H1 (cell line): ENCODE data around the gene LGALSL. TPM values are rescaled to one million over a fixed set of nuclear protein-coding genes. Genes with fewer than 3 reads are reported as not detected.

Experiments used
- CTCF ChIA-PET: fragments of 300-600 bp; sonication (Branson Sonifier 250); formaldehyde crosslinking; loops from one replicate; lab custom pipeline; 2021; ENCODE audit not compliant: partially characterized antibody; lab: Charles Lee
- POLR2A ChIA-PET: fragments of 300-600 bp; sonication (Branson Sonifier 250); formaldehyde crosslinking; loops from one replicate; lab custom pipeline; 2021; ENCODE audit warnings: inconsistent platforms; ENCODE audit not compliant: partially characterized antibody; lab: Charles Lee
- DNase-seq, 2 experiments: peaks; one replicate each; pipeline versions ENCODE4 v3.0.0 to v3.0.0-alpha.2; 2010 to 2022; ENCODE audit warnings: low spot score in 2 of 2, low read depth in 1 of 2, mixed read lengths in 1 of 2
- FAIRE-seq: peaks from 2 replicates; lab custom pipeline; 2011; peaks lifted over from hg19 to GRCh38; lab: Jason Lieb, UNC
- H2AFZ ChIP-seq: 2 replicates; pipeline ENCODE4 v1.8.1; 2012; ENCODE audit warnings: low read length, inconsistent platforms
- H2AK5ac ChIP-seq: 2 replicates; pipeline ENCODE4 v1.6.1; 2013; ENCODE audit warnings: low read depth, low read length
- H2BK120ac ChIP-seq: replicated peaks from 2 replicates; pipeline ENCODE3; 2013; ENCODE audit warnings: low read depth, low read length, inconsistent platforms
- H2BK12ac ChIP-seq: 2 replicates; pipeline ENCODE4 v1.6.1; 2013; ENCODE audit warnings: low read depth, low read length
- H2BK15ac ChIP-seq: 2 replicates; pipeline ENCODE4 v1.6.1; 2013; ENCODE audit warnings: low read length
- H2BK20ac ChIP-seq: 2 replicates; pipeline ENCODE4 v1.6.1; 2013; ENCODE audit warnings: low read length
- H2BK5ac ChIP-seq: 2 replicates; pipeline ENCODE4 v1.6.1; 2013; ENCODE audit warnings: low read depth, low read length
- H3K14ac ChIP-seq: 2 replicates; pipeline ENCODE4 v1.6.1; 2013; ENCODE audit warnings: inconsistent platforms; ENCODE audit not compliant: insufficient read length
- H3K18ac ChIP-seq: 2 replicates; pipeline ENCODE4 v1.6.1; 2013; ENCODE audit warnings: low read length; ENCODE audit errors: extremely low read depth
- H3K23ac ChIP-seq: 2 replicates; pipeline ENCODE4 v1.6.1; 2013; ENCODE audit warnings: inconsistent platforms; ENCODE audit not compliant: insufficient read length
- H3K23me2 ChIP-seq: 2 replicates; pipeline ENCODE4 v1.6.1; 2013; ENCODE audit warnings: low read depth, low read length
- H3K27ac ChIP-seq: 2 replicates; pipeline ENCODE4 v1.6.1; 2011; ENCODE audit warnings: low read depth, low read length, inconsistent platforms
- H3K27me3 ChIP-seq, 4 experiments: replicated peaks in 1 of 4; 1 replicate in 1 of 4; 2 replicates in 3 of 4; pipeline versions ENCODE4 v1.6.1 to v1.8.1; 2011 to 2013; ENCODE audit warnings: low read length in 3 of 4, mild to moderate bottlenecking in 3 of 4, inconsistent platforms in 2 of 4, mixed read lengths in 2 of 4, moderate library complexity in 1 of 4; ENCODE audit not compliant: control insufficient read depth in 3 of 4, insufficient read depth in 3 of 4; ENCODE audit errors: extremely low read depth in 1 of 4
- H3K36me3 ChIP-seq, 4 experiments: 2 replicates each; pipeline versions ENCODE4 v1.6.1 to v1.8.1; 2011 to 2013; ENCODE audit warnings: mild to moderate bottlenecking in 4 of 4, low read length in 3 of 4, moderate library complexity in 2 of 4, control low read depth in 1 of 4, inconsistent platforms in 1 of 4; ENCODE audit not compliant: insufficient read depth in 4 of 4, control insufficient read depth in 2 of 4
- H3K4ac ChIP-seq: replicated peaks from 2 replicates; pipeline ENCODE3; 2013; ENCODE audit warnings: low read length, low read depth, mixed read lengths, inconsistent platforms; ENCODE audit not compliant: insufficient read length
- H3K4me1 ChIP-seq, 4 experiments: replicated peaks in 1 of 4; 1 replicate in 1 of 4; 2 replicates in 3 of 4; pipeline versions ENCODE4 v1.6.1 to v1.8.1; 2011 to 2013; ENCODE audit warnings: low read length in 3 of 4, inconsistent platforms in 2 of 4, mixed read lengths in 1 of 4; ENCODE audit not compliant: insufficient read depth in 4 of 4, control insufficient read depth in 3 of 4
- H3K4me2 ChIP-seq, 2 experiments: 2 replicates each; pipeline versions ENCODE4 v1.6.1 to v1.8.1; 2011 to 2013; ENCODE audit warnings: low read depth in 2 of 2, low read length in 2 of 2, control low read depth in 1 of 2, inconsistent platforms in 1 of 2, mild to moderate bottlenecking in 1 of 2; ENCODE audit not compliant: insufficient read depth in 1 of 2
- H3K4me3 ChIP-seq, 4 experiments: fragments of 200-600, 300-600 bp in 1 of 4; sonication (generic), shearing (Covaris generic), sonication (Bioruptor Twin) in 1 of 4; 2 replicates each; pipeline versions ENCODE4 v1.5.1 to v1.8.1; 2011 to 2016; ENCODE audit warnings: low read length in 4 of 4, low read depth in 3 of 4, control low read depth in 2 of 4, inconsistent platforms in 2 of 4, mild to moderate bottlenecking in 2 of 4, mixed read lengths in 1 of 4, moderate library complexity in 1 of 4; ENCODE audit not compliant: insufficient read depth in 2 of 4; ENCODE audit errors: extremely low read depth in 1 of 4
- H3K56ac ChIP-seq: replicated peaks from 2 replicates; pipeline ENCODE3; 2013; ENCODE audit warnings: low read depth, mild to moderate bottlenecking, mixed read lengths, low read length, inconsistent platforms; ENCODE audit not compliant: insufficient read length
- H3K79me1 ChIP-seq: 2 replicates; pipeline ENCODE4 v1.6.1; 2013; ENCODE audit warnings: low read depth, low read length, control low read depth
- H3K79me2 ChIP-seq, 2 experiments: 2 replicates each; pipeline versions ENCODE4 v1.6.1 to v1.8.1; 2012 to 2013; ENCODE audit warnings: low read length in 2 of 2, mild to moderate bottlenecking in 2 of 2, inconsistent platforms in 1 of 2; ENCODE audit not compliant: insufficient read depth in 2 of 2, control insufficient read depth in 1 of 2
- H3K9ac ChIP-seq, 4 experiments: replicated peaks in 1 of 4; 1 replicate in 1 of 4; 2 replicates in 3 of 4; pipeline versions ENCODE4 v1.6.1 to v1.8.1; 2011 to 2013; ENCODE audit warnings: low read depth in 3 of 4, low read length in 3 of 4, control low read depth in 2 of 4, mild to moderate bottlenecking in 2 of 4, moderate library complexity in 2 of 4, inconsistent platforms in 1 of 4; ENCODE audit errors: extremely low read depth in 1 of 4
- H3K9me3 ChIP-seq, 2 experiments: 2 replicates each; pipeline versions ENCODE4 v1.6.1 to v1.8.1; 2012 to 2013; ENCODE audit warnings: mild to moderate bottlenecking in 2 of 2, moderate library complexity in 2 of 2, control low read depth in 1 of 2, inconsistent platforms in 1 of 2, low read depth in 1 of 2, low read length in 1 of 2, mixed read lengths in 1 of 2; ENCODE audit not compliant: insufficient read depth in 2 of 2
- H4K20me1 ChIP-seq, 2 experiments: replicated peaks in 1 of 2; 2 replicates each; pipeline versions ENCODE3 to v1.8.1; 2011 to 2013; ENCODE audit warnings: inconsistent platforms in 2 of 2, low read length in 2 of 2, mild to moderate bottlenecking in 1 of 2; ENCODE audit not compliant: insufficient read depth in 2 of 2, control insufficient read depth in 1 of 2
- H4K5ac ChIP-seq: 2 replicates; pipeline ENCODE4 v1.6.1; 2013; ENCODE audit warnings: low read length, low read depth, mixed read lengths, inconsistent platforms; ENCODE audit not compliant: insufficient read length
- H4K8ac ChIP-seq: 2 replicates; pipeline ENCODE4 v1.8.0; 2013; ENCODE audit warnings: mild to moderate bottlenecking, moderate library complexity, low read length, inconsistent platforms; ENCODE audit not compliant: insufficient read depth; ENCODE audit errors: extremely low read depth
- H4K91ac ChIP-seq: replicated peaks from 2 replicates; pipeline ENCODE3; 2013; ENCODE audit warnings: low read length, mixed read lengths, inconsistent platforms; ENCODE audit not compliant: insufficient read length
- BCL11A ChIP-seq, 2 experiments: IDR thresholded peaks; one replicate each; pipeline ENCODE4 v1.6.1; 2011; ENCODE audit warnings: low read depth in 2 of 2, low read length in 2 of 2, mild to moderate bottlenecking in 2 of 2
- CBX8 ChIP-seq: fragments of 300-800, 300-1000 bp; sonication (generic); IDR thresholded peaks from 2 replicates; pipeline ENCODE4 v1.7.1; 2016; ENCODE audit warnings: low read depth, low read length, borderline replicate concordance
- CTCF ChIP-seq, 3 experiments: IDR thresholded peaks; 1 replicate in 2 of 3; 2 replicates in 1 of 3; pipeline versions ENCODE4 v1.5.1 to v1.6.1; 2011; ENCODE audit warnings: low read length in 3 of 3, mild to moderate bottlenecking in 3 of 3, inconsistent platforms in 2 of 3, low read depth in 1 of 3, moderate library complexity in 1 of 3; ENCODE audit not compliant: insufficient read depth in 1 of 3; ENCODE audit errors: control extremely low read depth in 1 of 3
- KDM4A ChIP-seq: IDR thresholded peaks from one replicate; pipeline ENCODE4 v1.7.1; 2012; ENCODE audit warnings: low read depth, mild to moderate bottlenecking, moderate library complexity, low read length, inconsistent platforms; ENCODE audit not compliant: severe bottlenecking
- POLR2AphosphoS5 ChIP-seq: IDR thresholded peaks from 2 replicates; pipeline ENCODE4 v1.6.1; 2011; ENCODE audit warnings: low read depth, low read length
- SAP30 ChIP-seq: fragments of 300-600 bp; sonication (generic); IDR thresholded peaks from 2 replicates; pipeline ENCODE4 v1.7.1; 2012; ENCODE audit warnings: low read length, moderate library complexity, mild to moderate bottlenecking, inconsistent platforms; ENCODE audit not compliant: insufficient read depth, insufficient replicate concordance
- SIX5 ChIP-seq: IDR thresholded peaks from 2 replicates; pipeline ENCODE4 v1.6.1; 2011; ENCODE audit warnings: mild to moderate bottlenecking, low read depth, low read length
- SRF ChIP-seq: IDR thresholded peaks from 2 replicates; pipeline ENCODE4 v1.6.1; 2011; ENCODE audit warnings: mild to moderate bottlenecking, low read depth, low read length, moderate library complexity
- SUZ12 ChIP-seq: fragments of 200-600 bp; sonication (generic); IDR thresholded peaks from 2 replicates; pipeline ENCODE4 v1.6.1; 2012; ENCODE audit warnings: mild to moderate bottlenecking, inconsistent platforms, low read length, moderate library complexity, mixed read lengths
- TEAD4 ChIP-seq: IDR thresholded peaks from 2 replicates; pipeline ENCODE4 v1.6.1; 2012; ENCODE audit warnings: low read depth, low read length, inconsistent platforms, mixed read lengths
- WGBS, 2 experiments: shearing (Covaris generic) in 1 of 2; methylation state at CpG; one replicate each; pipeline versions ENCODE4 v1.1.6 to v1.1.7; 2013 to 2015; ENCODE audit warnings: low lambda C conversion rate in 2 of 2, mixed read lengths in 2 of 2, inconsistent platforms in 1 of 2, low coverage in 1 of 2, missing lambda C conversion rate in 1 of 2; ENCODE audit not compliant: insufficient replicate concordance in 2 of 2, insufficient coverage in 1 of 2, insufficient read length in 1 of 2; ENCODE audit errors: extremely low coverage in 1 of 2, missing lambda C conversion rate in 1 of 2; 5-methylcytosine and 5-hydroxymethylcytosine counted together
- polyA plus RNA-seq, 7 experiments: library from polyadenylated mRNA; depleted of rRNA in 3 of 7; stranded (reverse) in 5 of 7; unstranded in 2 of 7; fragments of >200 nt in 5 of 7; fragments of 200-250 nt in 2 of 7; gene quantifications; 1 replicate in 5 of 7; 2 replicates in 1 of 7; 4 replicates in 1 of 7; pipeline versions ENCODE4 v1.2.1 to v1.2.3, GENCODE V29; 2011 to 2013; ENCODE audit warnings: missing spikeins in 2 of 7, mixed read lengths in 2 of 7
- total RNA-seq: library from RNA; stranded (reverse); fragmentation: NEBNext Ultra II Directional; extraction: Animal tissue kit (Norgen Biotek cat#: 25700); gene quantifications from 2 replicates; pipeline ENCODE4 v1.2.1, GENCODE V29; 2021

The LGALSL gene
- total and polyA plus RNA-seq, 2 of the 8 experiments (the other 6 are each of a cell fraction or from before 2014, with no cell fraction given) = 13.6 to 32.3 TPM

- Histone ChIP-seq H3K79me2 (no peaks in the 10 kb centered on the region), H3K4me2 (no peak overlapping the region), H3K79me1 (no peaks in the 10 kb centered on the region), H2BK12ac (no peak overlapping the region), H2BK20ac (no peak overlapping the region), H4K5ac (no peak overlapping the region), H3K9me3 (no peaks in the 10 kb centered on the region), H3K56ac (no peak overlapping the region), H3K9ac (no peak overlapping the region), H3K4ac (no peak overlapping the region), H2AK5ac (no peak overlapping the region), H4K8ac (no peak overlapping the region), H3K27me3 (no peaks in the 10 kb centered on the region), H2BK120ac (no peak overlapping the region), H3K4me3 (no peak overlapping the region), H3K36me3 (peaks cover 5 to 32% (median 16%) of the 10 kb centered on the region in 4 experiments; a peak in 6 of 8 replicates), H2AFZ (no peak overlapping the region), H3K23ac (no peak overlapping the region), H4K91ac (no peak overlapping the region), H3K23me2 (no peaks in the 10 kb centered on the region), H3K18ac (no peak overlapping the region), H4K20me1 (no peaks in the 10 kb centered on the region), H3K14ac (no peak overlapping the region), H2BK15ac (no peak overlapping the region), H3K27ac (no peak overlapping the region), H2BK5ac (no peak overlapping the region), H3K4me1 (no peaks in the 10 kb centered on the region)
- ChIA-PET POLR2A (interaction anchor here (0.9 to 1.0 kb wide), 2 partner anchors 10 to 44 kb away, joined by 3 to 5 read pairs; no protein-coding TSS in a partner anchor), CTCF (interaction anchor here (0.6 to 1.4 kb wide), 4 partner anchors 12 to 714 kb away, joined by 3 to 11 read pairs (median 3); no protein-coding TSS in a partner anchor)
- FAIRE-seq (no peak), DNase-seq (no peak)
- WGBS, 2 experiments = 82% methylated on average over 7 of the region's 7 CpGs; no CpG with 5 or more reads in 1 of the 2 experiments
- no peak for TF ChIP-seq SIX5
- TF ChIP-seq SRF = no peak
- TF ChIP-seq KDM4A = no peak
- TF ChIP-seq SUZ12 = no peak
- TF ChIP-seq POLR2AphosphoS5 = no peak
- no peak for TF ChIP-seq SAP30
- TF ChIP-seq CBX8 = no peak
- no peak for TF ChIP-seq BCL11A (IDR thresholded peaks at IDR 0.05; ENCODE audit: low read depth in 2 of 2, low read length in 2 of 2)
- TF ChIP-seq CTCF (IDR thresholded peaks at IDR 0.05; ENCODE audit: control extremely low read depth in 1 of 3, insufficient read depth in 1 of 3, low read depth in 1 of 3, low read length in 3 of 3) = no peak
- no peak for TF ChIP-seq TEAD4
These were observed 7.5 kb downstream of the LGALSL start for GRCh38 chr2:64461271-64462058.
